Measurements from ENCODE around the gene SLC39A8. TPM values are rescaled to one million over a fixed set of nuclear protein-coding genes. Genes with fewer than 3 reads are reported as not detected.

The SLC39A8 gene
- total RNA-seq, 2 donors from 2014 or later: 64.4 to 76.4 TPM

GRCh38 chr4:102341201-102341600, 4.1 kb downstream of the SLC39A8 start:
- Mint-ChIP-seq H3K9me3 (no peaks in the 10 kb centered on the region), H3K4me1 (peaks cover 61% of the 10 kb centered on the region), H3K4me3 (peak overlapping the region; percentile 64), H3K36me3 (ENCODE audit: low read depth) (no peaks in the 10 kb centered on the region), H3K27ac (peak overlapping the region; percentile 6), H3K27me3 (ENCODE audit: insufficient read depth) (no peaks in the 10 kb centered on the region)
- H3K27ac ChIP-seq (ENCODE audit: low read depth, low read length): no peak overlapping the region
- no peaks in the 10 kb centered on the region for H3K36me3 ChIP-seq (ENCODE audit: control insufficient read depth, insufficient read depth, low read length)
- peaks cover 10% of the 10 kb centered on the region for H3K4me1 ChIP-seq (ENCODE audit: control insufficient read depth, insufficient read depth, low read length)
- H3K4me3 ChIP-seq (ENCODE audit: low read length): peak overlapping the region; percentile 57
- no peaks in the 10 kb centered on the region for H3K27me3 ChIP-seq (ENCODE audit: control insufficient read depth, insufficient read depth, low read length, poor library complexity, severe bottlenecking)
- no peak for DNase-seq
- H3K9ac ChIP-seq (ENCODE audit: extremely low read depth, low read length, poor library complexity, severe bottlenecking): no peak overlapping the region
- TF ChIP-seq CTCF (conservative IDR thresholded peaks at IDR 0.05): no peak
- no peaks in the 10 kb centered on the region for H3K9me3 ChIP-seq (ENCODE audit: control insufficient read depth, low read length)

- Histone ChIP-seq H3K4me3 (ENCODE audit: low read length) (no peak overlapping the region), H3K27me3 (ENCODE audit: control insufficient read depth, insufficient read depth, low read length, poor library complexity, severe bottlenecking) (no peaks in the 10 kb centered on the region), H3K9me3 (ENCODE audit: control insufficient read depth, low read length) (no peaks in the 10 kb centered on the region), H3K9ac (ENCODE audit: extremely low read depth, low read length, poor library complexity, severe bottlenecking) (no peak overlapping the region), H3K4me1 (ENCODE audit: control insufficient read depth, insufficient read depth, low read length) (peaks cover 10% of the 10 kb centered on the region), H3K27ac (ENCODE audit: low read depth, low read length) (no peak overlapping the region), H3K36me3 (ENCODE audit: control insufficient read depth, insufficient read depth, low read length) (peaks cover 3% of the 10 kb centered on the region)
- WGBS, 2 experiments (ENCODE audit: insufficient coverage in 1 of 2, insufficient read length in 1 of 2): 90% methylated on average over 1 of the region's 1 CpG; no CpG with 5 or more reads in 1 of the 2 experiments
- Mint-ChIP-seq H3K27ac (peak overlapping the region; percentile 20), H3K36me3 (ENCODE audit: low read depth) (no peaks in the 10 kb centered on the region), H3K27me3 (ENCODE audit: insufficient read depth) (no peaks in the 10 kb centered on the region), H3K9me3 (no peaks in the 10 kb centered on the region), H3K4me1 (peaks cover 70% of the 10 kb centered on the region), H3K4me3 (no peak overlapping the region)
- no peak for DNase-seq
- TF ChIP-seq CTCF (conservative IDR thresholded peaks at IDR 0.05): no peak
Observed at GRCh38 chr4:102339018-102339417, 6.3 kb downstream of the SLC39A8 start.

DNA sequence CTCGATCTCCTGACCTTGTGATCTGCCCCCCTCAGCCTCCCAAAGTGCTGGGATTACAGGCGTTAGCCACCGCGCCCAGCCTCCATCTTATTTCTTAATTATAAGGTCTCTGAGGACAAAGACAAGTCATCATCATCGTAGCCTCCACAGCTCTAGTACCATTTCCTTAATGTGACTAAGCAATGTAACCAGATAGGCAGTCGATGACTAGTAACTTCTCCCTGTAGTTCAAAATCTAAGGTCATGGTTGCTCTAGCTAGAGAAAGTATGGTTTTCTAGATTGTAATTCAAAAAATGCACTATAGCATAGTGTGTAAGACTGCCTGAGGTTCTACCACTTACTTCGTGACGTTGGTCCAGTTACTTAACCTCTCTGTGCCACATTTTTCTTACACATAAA, 6.9 kb downstream of the SLC39A8 start:
- H3K36me3 ChIP-seq (ENCODE audit: control insufficient read depth, insufficient read depth, low read length): peaks cover 3% of the 10 kb centered on the region
- Mint-ChIP-seq H3K36me3 (ENCODE audit: low read depth) (no peaks in the 10 kb centered on the region), H3K4me3 (no peak overlapping the region), H3K27me3 (ENCODE audit: insufficient read depth) (no peaks in the 10 kb centered on the region), H3K4me1 (peaks cover 75% of the 10 kb centered on the region), H3K27ac (no peak overlapping the region), H3K9me3 (no peaks in the 10 kb centered on the region)
- WGBS, 2 experiments (ENCODE audit: insufficient coverage in 1 of 2, insufficient read length in 1 of 2): 96 to 97% methylated on average over 6 to 8 of the region's 8 CpGs
- no peak for DNase-seq
- H3K9ac ChIP-seq (ENCODE audit: extremely low read depth, low read length, poor library complexity, severe bottlenecking): no peak overlapping the region
- no peaks in the 10 kb centered on the region for H3K27me3 ChIP-seq (ENCODE audit: control insufficient read depth, insufficient read depth, low read length, poor library complexity, severe bottlenecking)
- no peak overlapping the region for H3K4me3 ChIP-seq (ENCODE audit: low read length)
- H3K27ac ChIP-seq (ENCODE audit: low read depth, low read length): no peak overlapping the region
- peaks cover 10% of the 10 kb centered on the region for H3K4me1 ChIP-seq (ENCODE audit: control insufficient read depth, insufficient read depth, low read length)
- H3K9me3 ChIP-seq (ENCODE audit: control insufficient read depth, low read length): no peaks in the 10 kb centered on the region
- no peak for TF ChIP-seq CTCF (conservative IDR thresholded peaks at IDR 0.05)
